T-helper 22 cell (primary cell): Measurements from ENCODE around the gene DNAH10.
"Not testable (repeated sequence)": the region's sequence is repeated elsewhere in the genome, so short reads cannot be mapped to it uniquely, and the experiment has no call there.

Experiments
- DNase-seq: peaks from one replicate; pipeline ENCODE4 v3.0.0-alpha.2; 2020; ENCODE audit warnings: low read depth

The DNAH10 gene

GRCh38 chr12:123748661-123749060, 13.4 kb upstream of the DNAH10 start:
- DNase-seq = no peak

GRCh38 chr12:123749355-123749754, 12.7 kb upstream of the DNAH10 start:
- DNase-seq = no peak

- no peak for DNase-seq
Measured at GRCh38 chr12:123750159-123750656, 11.9 kb upstream of the DNAH10 start.

- no peak for DNase-seq
Measured at GRCh38 chr12:123752046-123752445, 10.1 kb upstream of the DNAH10 start.

DNA sequence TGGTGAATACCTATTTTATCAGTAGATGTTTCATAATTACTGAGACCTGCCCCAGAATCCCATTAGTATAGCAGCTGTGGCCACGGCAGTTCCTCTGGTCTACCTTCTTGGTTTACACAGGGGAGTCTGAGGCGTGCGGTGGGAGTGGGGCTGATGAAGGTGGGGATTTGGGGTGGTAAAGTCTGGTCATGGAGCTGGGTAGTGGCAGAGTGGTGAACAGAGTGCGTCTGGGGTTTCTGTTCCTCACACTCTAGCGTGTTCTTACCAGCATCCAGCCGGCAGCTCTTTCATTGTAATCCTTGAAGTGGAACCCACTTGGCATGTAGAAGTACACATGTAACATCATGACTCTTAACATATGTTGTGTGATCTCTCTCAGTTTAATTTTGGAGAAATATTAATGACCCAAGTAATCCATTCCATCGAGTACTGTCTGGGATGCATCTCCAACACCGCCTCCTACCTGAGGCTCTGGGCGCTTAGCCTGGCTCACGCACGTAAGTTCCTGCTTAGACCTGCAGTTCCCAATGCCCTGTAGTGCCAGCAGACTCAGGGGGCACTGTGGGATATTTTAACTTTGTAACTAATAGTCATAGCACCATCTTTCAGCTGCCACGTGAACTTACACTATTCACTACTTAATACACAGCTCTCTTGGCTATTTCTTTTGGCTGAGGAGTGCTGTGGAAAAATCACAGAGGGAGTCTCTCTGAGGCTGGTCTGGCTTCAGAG, 7.9 kb upstream of the DNAH10 start:
- DNase-seq = no peak

GRCh38 chr12:123757561-123757960, 4.5 kb upstream of the DNAH10 start:
- DNase-seq = no peak

GRCh38 chr12:123760267-123760938, 1.7 kb upstream of the DNAH10 start:
- DNase-seq = no peak

- DNase-seq = no peak
Measured at GRCh38 chr12:123762715-123763052, 583 bp downstream of the DNAH10 start.

DNA sequence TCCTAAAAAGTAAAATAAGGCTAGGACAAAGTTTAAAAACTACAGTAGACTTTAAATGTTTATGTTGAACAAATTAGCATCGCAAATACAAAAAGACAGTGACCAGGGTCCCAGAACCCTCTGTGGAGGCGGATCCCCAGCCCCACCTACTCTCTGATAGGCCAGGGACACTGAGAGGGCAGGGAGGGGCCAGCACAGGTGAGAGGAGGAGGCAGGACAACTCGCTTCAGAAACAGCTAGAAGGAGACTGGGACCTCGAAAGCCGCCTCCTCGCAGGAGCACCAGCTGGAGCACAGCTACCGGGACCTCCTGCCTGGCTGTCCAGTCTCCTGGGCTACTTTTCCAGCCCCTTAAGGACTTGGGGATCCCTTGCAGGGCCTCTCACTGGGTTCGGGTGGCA, 992 bp downstream of the DNAH10 start:
- DNase-seq = no peak

- no peak for DNase-seq
Measured at GRCh38 chr12:123764109-123764508, 2.0 kb downstream of the DNAH10 start.

- no peak for DNase-seq
Measured at GRCh38 chr12:123765504-123766035, 3.5 kb downstream of the DNAH10 start.

- no peak for DNase-seq
Measured at GRCh38 chr12:123767613-123768012, 5.5 kb downstream of the DNAH10 start.

DNA sequence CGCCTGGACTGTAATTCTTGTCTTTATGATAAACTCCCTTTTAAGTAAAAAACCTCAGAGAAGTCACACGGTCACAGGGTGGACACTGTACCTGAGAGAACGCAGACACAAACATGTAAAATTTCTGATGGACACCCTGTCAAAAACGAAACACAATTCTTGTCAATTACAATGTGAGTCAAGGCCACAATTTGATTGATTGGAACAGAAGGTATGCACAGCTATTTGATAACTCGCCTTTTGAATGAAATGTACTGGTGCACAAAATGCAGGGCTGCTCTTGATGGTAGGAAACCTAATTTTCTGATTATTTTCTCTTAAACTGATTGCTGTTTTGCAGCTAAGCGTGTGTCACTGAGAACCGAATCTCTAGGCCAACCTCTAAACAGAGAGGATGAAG, 9.2 kb downstream of the DNAH10 start:
- no peak for DNase-seq

DNA sequence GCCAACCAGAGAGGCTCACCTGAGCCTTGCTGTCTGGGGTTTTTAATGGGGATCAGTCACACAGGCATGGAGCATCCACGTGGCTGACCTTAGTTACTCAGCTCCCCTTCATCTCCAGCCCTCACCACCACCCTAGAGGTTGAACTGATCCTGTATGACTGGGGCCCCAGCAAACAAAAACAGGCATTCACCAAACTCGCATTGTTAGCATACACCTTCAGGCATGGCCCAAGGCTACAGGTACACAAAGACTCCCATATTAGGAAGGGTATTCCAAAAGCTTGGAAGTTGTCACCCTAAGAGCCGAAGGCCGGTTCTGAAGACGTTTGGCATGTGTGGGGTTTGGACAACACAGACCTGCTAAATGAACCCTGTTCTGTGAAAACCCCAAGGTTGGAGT, 10.0 kb downstream of the DNAH10 start:
- no peak for DNase-seq

GRCh38 chr12:123773375-123773774, 11.3 kb downstream of the DNAH10 start:
- no peak for DNase-seq

- no peak for DNase-seq
Measured at GRCh38 chr12:123779551-123779950, 17.4 kb downstream of the DNAH10 start.

DNA sequence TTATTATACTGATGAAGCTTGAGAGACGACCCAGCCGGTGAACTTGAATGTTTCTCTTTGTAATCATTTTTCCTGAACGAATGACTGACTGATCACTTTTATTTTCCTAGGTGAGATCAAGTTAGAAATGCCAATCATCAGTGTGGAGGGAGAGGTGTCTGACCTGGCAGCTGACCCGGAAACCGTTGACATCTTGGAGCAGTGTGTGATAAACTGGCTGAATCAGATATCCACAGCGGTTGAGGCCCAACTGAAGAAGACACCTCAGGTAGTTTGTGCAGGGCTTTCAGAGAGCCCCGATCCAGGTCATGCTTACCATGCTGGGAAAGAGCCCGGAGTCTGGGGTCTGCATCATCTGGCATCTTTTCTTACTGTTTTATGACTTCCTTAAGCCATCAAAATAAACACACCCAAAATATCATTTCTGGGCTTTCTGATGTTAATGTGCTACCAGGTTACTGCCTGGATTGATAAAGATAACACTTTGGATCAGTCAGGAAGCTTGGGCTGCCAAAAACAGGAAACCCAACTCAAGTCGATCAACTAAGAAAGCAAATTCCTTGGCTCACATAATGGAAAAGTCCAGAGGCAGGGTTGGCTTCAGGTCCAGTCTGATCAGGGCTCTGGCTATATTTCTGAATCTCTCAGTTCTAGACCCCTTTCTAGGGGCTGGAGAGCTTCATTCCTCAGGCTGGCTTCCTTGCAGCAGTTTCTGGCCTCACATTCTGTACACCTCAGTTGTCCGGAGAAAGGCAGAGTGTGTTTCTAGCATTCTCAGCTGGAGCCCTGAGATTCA, 21.1 kb downstream of the DNAH10 start:
- no peak for DNase-seq

DNA sequence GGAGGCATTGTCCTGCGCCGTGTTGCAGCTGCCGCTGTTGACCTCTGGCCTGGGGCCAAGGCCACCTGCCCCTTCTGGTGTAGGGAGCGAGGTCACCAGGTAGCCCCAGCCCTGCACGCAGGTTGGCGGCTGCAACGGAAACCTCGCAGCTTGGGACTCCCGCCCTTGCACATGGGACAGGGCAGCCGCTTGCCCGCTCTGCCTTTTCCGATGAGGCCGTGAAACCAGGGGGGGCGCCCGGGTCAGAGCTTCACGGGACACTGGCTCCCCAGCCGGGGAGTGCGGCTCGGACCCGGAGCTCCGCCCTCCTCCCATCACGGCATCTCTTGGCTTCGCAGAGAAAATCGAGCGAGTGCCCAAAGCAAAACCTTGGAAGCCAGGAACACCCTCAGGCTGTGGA, 25.4 kb downstream of the DNAH10 start:
- DNase-seq = no peak

DNA sequence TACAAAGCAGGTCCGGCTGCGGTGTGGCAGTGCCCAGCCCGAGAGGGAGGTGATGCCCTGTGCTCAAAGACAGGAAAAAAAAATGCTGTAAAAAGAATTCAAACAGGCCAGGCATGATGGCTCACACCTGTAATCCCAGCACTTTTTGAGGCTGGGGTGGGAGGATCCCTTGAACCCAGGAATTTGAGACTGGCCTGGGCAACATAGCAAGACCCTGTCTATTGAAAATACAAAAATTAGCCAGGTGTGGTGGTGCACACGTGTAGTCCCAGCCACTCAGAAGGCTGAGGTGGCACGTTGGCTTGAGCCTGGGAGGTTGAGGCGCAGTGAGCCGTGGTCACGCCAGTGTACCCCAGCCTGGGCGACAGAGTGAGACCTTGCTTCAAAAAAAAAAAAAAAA, 26.4 kb downstream of the DNAH10 start:
- DNase-seq = no peak

DNA sequence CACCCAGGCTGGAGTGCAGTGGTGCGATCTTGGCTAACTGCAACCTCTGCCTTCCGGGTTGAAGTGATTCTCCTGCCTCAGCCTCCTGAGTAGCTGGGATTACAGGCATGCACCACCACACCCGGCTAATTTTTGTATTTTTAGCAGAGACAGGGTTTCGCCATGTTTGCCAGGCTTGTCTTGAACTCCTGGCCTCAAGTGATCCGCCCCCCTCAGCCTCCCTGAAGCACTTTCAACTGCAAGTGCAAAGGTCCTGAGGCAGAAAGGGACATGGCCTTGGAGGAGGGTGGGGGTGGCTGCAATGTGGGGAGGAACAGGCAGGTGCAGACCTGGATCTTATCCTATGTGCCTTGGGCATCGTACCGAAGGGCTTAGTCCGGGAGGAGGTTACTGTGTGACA, 27.3 kb downstream of the DNAH10 start:
- not testable (repeated sequence) for DNase-seq

GRCh38 chr12:123790905-123791467, 28.9 kb downstream of the DNAH10 start:
- DNase-seq = no peak

DNA sequence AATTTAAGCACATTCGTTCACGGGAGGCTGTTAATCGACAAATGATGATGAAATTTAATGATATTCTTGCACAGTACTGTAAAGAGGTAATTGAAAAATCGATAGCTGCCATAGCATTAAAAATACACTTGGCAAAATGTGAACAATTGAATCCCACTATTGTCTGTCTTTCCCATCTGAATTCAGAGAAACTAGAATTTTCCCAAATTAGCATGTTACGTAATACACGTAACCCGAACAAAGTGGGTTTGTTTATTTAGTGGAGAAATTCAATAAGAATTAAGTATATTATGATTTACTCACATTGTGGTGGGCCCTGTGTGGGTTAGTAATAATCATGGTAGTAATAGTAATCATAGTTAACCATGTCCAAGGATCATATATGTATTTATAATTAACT, 31.9 kb downstream of the DNAH10 start:
- DNase-seq = no peak
